Thymus (tissue), 11 donors: ENCODE data around the gene MUC16. TPM values are rescaled to one million over a fixed set of nuclear protein-coding genes. Genes with fewer than 3 reads are reported as not detected.
A peak's percentile ranks its signal among the peaks of the same experiment; 100 is the strongest.

Source experiments
- DNase-seq, 9 donors: peaks; one replicate each; pipeline ENCODE4 v3.0.0-alpha.2; 2013; ENCODE audit warnings: low spot score in 9 of 9, low read depth in 6 of 9, missing footprints in 1 of 9
- H3K27ac ChIP-seq, 2 donors: one replicate each; pipeline ENCODE4 v1.5.1; 2013; ENCODE audit warnings: control low read depth in 1 of 2, low read depth in 1 of 2, low read length in 1 of 2, mild to moderate bottlenecking in 1 of 2, moderate library complexity in 1 of 2
- H3K27me3 ChIP-seq, 2 donors: one replicate each; pipeline ENCODE4 v1.5.1; 2013; ENCODE audit warnings: low read length in 1 of 2; ENCODE audit not compliant: control insufficient read depth in 2 of 2, insufficient read depth in 1 of 2
- H3K36me3 ChIP-seq, 2 donors: one replicate each; pipeline ENCODE4 v1.5.1; 2013; ENCODE audit warnings: low read length in 1 of 2, mild to moderate bottlenecking in 1 of 2, moderate library complexity in 1 of 2; ENCODE audit not compliant: control insufficient read depth in 2 of 2, insufficient read depth in 2 of 2
- H3K4me1 ChIP-seq, 2 donors: one replicate each; pipeline ENCODE4 v1.5.1; 2013; ENCODE audit warnings: low read length in 2 of 2; ENCODE audit not compliant: control insufficient read depth in 2 of 2, insufficient read depth in 2 of 2
- H3K4me3 ChIP-seq, 2 donors: one replicate each; pipeline ENCODE4 v1.5.1; 2013; ENCODE audit warnings: low read length in 2 of 2, control low read depth in 1 of 2, mild to moderate bottlenecking in 1 of 2
- H3K9me3 ChIP-seq, 2 donors: one replicate each; pipeline ENCODE4 v1.5.1; 2013; ENCODE audit warnings: low read length in 1 of 2, mild to moderate bottlenecking in 1 of 2; ENCODE audit not compliant: control insufficient read depth in 2 of 2, insufficient read depth in 1 of 2
- WGBS: extraction: QIAGEN DNeasy Blood & Tissue Kit; methylation state at CpG from one replicate; pipeline ENCODE4 v1.1.7; 2013; 5-methylcytosine and 5-hydroxymethylcytosine counted together
- polyA plus RNA-seq: library from polyadenylated mRNA; stranded (reverse); fragments of 200-250 nt; gene quantifications from one replicate; pipeline ENCODE4 v1.2.3, GENCODE V29; 2013
- total RNA-seq: library from RNA; stranded (reverse); fragments of 120-200 nt; gene quantifications from one replicate; pipeline ENCODE4 v1.2.4, GENCODE V29; 2013
- donor health status: healthy.

The MUC16 gene
- total and polyA plus RNA-seq, 2 donors, result 0.61 to 7.2 TPM

DNA sequence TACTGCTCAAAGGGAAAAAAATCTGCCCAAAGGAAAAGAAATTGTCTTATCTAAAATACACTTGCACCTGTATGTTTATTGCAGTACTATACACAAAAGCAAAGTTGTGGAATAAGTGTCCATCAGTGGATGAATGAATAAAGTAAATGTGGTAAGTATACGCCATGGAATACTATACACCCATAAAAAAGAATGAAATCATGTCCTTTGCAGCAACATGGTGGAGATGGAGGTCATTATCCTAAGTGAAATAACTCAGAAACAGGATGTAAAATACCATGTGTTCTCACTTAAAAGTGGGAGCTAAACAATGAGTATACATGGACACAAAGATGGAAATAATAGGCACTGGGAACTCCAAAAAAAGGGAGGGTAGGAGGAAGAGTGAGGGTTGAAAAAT lies 3.8 kb upstream of the MUC16 start:
- Histone ChIP-seq H3K4me1 (no peaks in the 10 kb centered on the region), H3K27ac (no peak overlapping the region), H3K27me3 (no peaks in the 10 kb centered on the region), H3K36me3 (no peaks in the 10 kb centered on the region), H3K4me3 (no peak overlapping the region), H3K9me3 (peaks cover 0 to 1% of the 10 kb centered on the region in 2 donors)
- 95% methylated on average over 1 of the region's 1 CpG for WGBS
- no peak for DNase-seq

DNA sequence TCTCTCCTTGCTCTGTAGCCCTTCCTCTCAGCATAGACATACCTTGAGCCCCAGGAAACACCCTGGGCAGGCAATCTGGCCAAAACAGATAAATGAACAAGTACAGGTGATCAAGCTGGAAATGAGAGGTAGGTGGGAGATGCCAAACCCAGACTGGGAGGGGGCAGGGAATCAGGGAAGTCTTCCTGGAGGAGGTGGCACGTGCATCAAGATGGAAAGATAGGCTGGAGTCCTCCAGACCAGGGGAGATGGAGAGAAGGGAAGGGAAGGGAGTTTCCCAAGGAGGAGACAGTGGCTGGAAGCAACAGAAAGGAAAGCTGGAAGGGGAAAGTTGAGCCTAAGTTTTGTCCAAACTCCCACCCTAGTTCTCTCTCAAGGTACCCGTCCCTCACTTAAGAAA lies 1.7 kb upstream of the MUC16 start:
- no peak for DNase-seq
- Histone ChIP-seq H3K36me3 (no peaks in the 10 kb centered on the region), H3K4me1 (no peaks in the 10 kb centered on the region), H3K9me3 (peaks cover 0 to 1% of the 10 kb centered on the region in 2 donors), H3K4me3 (no peak overlapping the region), H3K27me3 (no peaks in the 10 kb centered on the region), H3K27ac (no peak overlapping the region)
- 73% methylated on average over 2 of the region's 2 CpGs for WGBS

DNA sequence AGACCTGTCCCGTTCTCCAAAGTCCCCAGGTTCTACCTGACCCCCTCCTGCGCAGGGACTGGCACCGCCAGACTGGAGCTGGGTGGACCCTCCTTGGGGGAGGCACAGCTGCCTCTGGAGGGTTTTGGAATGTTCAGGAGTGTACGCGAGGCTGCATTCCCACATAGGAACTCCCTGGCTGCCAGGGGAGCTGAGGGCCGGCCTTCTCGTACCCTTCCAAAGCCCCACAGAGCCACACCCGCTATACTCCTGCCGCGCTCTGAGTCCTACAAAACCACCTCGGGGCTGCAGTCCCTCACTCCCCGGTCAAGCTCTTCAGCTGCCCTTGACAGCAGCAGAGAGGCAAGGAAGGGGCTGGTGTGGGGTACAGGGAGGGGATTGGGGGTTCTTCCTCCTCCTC lies 484 bp upstream of the MUC16 start:
- Histone ChIP-seq H3K36me3 (no peaks in the 10 kb centered on the region), H3K9me3 (peaks cover 0 to 1% of the 10 kb centered on the region in 2 donors), H3K27me3 (no peaks in the 10 kb centered on the region), H3K4me3 (no peak overlapping the region), H3K27ac (no peak overlapping the region), H3K4me1 (no peaks in the 10 kb centered on the region)
- 86% methylated on average over 12 of the region's 12 CpGs for WGBS
- no peak for DNase-seq

DNA sequence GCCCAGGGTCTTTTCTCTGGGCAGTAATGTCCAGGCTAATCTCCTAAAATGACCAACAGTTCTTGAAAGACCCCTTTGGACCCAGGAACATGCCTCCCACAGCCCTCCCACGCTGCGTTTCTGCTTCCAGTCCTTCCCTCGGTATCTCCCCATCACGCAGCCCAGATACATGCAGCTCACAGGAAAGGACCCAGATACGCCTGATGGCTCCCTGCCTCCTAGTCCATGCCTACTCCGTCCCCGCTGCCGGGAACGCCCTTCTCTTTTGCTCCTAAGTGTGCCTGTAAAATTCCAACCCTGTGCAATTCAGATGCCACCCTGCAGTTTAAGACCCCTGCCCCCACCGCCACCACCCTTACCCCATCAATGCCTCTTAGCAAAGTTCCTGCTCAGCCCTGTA lies 778 bp downstream of the MUC16 start:
- Histone ChIP-seq H3K9me3 (peaks cover 0 to 1% of the 10 kb centered on the region in 2 donors), H3K4me3 (no peak overlapping the region), H3K27ac (peak overlapping the region in 1 of 2 donors; percentile 2), H3K4me1 (no peaks in the 10 kb centered on the region), H3K27me3 (no peaks in the 10 kb centered on the region), H3K36me3 (no peaks in the 10 kb centered on the region)
- DNase-seq, result no peak
- WGBS, result 85% methylated on average over 10 of the region's 10 CpGs

DNA sequence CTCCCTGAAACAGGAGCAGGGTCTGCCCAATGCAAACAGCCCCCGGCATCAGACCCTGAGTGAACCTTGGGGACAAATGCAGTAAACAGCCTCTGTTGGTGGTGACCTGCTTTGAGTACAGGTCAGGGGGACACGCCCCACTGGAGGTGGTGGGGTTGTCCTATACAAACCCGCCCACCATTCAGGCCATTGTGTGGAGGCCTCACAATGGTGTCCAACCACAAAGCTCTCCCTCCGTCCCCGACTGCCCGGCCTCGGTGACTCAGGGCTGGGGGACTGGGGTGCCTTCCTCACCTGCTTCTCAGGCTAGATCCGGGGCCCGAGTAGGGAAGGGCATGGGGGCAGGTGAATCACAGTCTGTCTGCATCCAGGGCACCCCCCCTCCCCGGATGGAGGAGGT lies 1.5 kb downstream of the MUC16 start:
- Histone ChIP-seq H3K4me3 (no peak overlapping the region), H3K36me3 (no peaks in the 10 kb centered on the region), H3K9me3 (peaks cover 0 to 1% of the 10 kb centered on the region in 2 donors), H3K4me1 (no peaks in the 10 kb centered on the region), H3K27ac (no peak overlapping the region), H3K27me3 (no peaks in the 10 kb centered on the region)
- no peak for DNase-seq
- 81% methylated on average over 10 of the region's 10 CpGs for WGBS

DNA sequence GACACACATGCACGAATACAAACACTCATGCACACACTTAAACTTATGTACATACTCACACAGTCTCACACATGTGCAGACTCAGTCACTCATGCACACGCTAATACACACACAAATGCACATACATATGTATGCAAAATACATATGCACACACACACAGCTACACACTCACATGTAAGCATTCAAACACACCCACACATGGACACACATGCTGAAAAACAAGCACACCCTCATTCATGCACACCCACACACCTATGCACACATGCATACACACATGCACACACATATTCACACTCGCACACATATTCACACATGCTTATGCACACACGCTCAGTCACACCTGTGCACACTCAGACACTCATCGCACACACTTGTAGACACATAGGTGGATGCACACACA lies 9.3 kb downstream of the MUC16 start:
- 86% methylated on average over 5 of the region's 5 CpGs for WGBS
- H3K27ac ChIP-seq, result no peak overlapping the region

DNA sequence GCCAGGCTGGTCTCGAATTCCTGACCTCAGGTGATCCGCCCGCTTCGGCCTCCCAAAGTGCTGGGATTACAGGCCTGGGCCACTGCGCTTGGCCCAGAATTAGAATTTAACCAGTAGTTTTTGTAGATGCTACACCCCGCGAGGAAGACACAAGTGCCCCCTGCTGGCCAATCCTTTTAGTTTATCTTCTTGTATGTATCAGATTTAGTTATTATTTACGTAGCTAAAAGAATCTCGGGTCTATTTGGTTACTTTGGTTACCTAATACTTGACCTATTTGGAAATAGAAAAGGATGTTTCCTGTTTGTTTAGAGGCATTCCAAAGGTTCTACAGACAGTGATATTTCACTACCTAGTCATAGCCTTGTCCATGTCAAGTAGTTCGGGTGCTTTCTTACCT lies 22.0 kb downstream of the MUC16 start:
- no peak overlapping the region for H3K4me3 ChIP-seq
- H3K4me1 ChIP-seq, result no peaks in the 10 kb centered on the region
- 73% methylated on average over 10 of the region's 10 CpGs for WGBS
- no peaks in the 10 kb centered on the region for H3K36me3 ChIP-seq
- H3K27me3 ChIP-seq, result no peaks in the 10 kb centered on the region
- no peaks in the 10 kb centered on the region for H3K9me3 ChIP-seq
- no peak overlapping the region for H3K27ac ChIP-seq
- peak in 1 of 9 donors; percentile 6 for DNase-seq

More for the DNA sequence above, 9.3 kb downstream of the MUC16 start:
- Histone ChIP-seq H3K4me1 (no peaks in the 10 kb centered on the region), H3K36me3 (no peaks in the 10 kb centered on the region), H3K27me3 (no peaks in the 10 kb centered on the region), H3K4me3 (no peak overlapping the region), H3K9me3 (no peaks in the 10 kb centered on the region)
- DNase-seq, result no peak

DNA sequence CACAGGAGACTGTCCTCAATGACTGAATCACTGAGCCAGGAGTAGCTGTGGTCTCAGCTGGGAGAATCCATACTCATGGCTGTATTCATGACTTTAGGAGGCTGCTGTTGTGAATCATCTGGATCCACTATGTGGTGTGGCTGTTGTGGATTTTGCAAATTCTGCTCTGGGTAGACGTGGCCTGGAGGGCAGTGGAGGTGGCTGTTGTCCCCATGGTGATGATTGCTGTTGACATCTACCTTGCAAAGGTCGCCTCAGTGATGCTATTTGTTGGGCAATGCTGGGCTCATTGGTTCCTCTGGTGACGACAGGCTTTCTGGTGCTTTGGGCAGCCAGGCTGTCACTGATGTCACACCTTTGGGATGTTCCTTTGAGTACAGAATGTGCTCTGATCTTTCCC lies 23.9 kb downstream of the MUC16 start:
- Histone ChIP-seq H3K4me1 (no peaks in the 10 kb centered on the region), H3K27me3 (no peaks in the 10 kb centered on the region), H3K4me3 (no peak overlapping the region), H3K27ac (no peak overlapping the region), H3K9me3 (no peaks in the 10 kb centered on the region), H3K36me3 (no peaks in the 10 kb centered on the region)
- no peak for DNase-seq
- 58% methylated on average over 3 of the region's 3 CpGs for WGBS

DNA sequence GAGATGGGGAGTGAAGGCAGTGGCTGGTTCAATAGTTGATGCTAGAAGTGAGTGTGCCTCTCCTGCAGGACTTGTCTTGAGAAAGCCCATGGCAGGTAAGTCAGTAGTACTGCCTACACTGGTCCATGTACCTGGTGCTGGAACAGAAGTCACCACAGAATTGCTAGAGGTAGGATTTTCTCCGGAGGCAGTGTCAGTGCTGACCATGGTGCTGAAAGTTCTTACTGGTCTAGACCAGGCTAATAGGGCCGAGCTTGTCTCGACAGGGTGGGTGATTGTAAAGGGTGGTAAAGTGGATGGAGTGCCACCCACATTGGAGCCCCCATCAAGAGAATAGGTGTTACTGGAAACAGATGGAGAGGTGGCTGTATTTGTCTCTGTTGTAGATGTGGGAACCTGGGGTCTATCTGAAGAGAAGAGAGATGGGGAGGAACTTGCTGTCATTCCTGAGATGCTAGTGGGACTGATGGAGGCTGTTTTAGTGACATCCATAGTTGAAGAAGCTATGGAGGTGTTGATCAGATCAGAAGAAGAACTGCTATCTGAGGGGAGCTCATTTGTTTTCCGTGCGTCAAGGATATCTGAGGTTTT lies 36.6 kb downstream of the MUC16 start:
- Histone ChIP-seq H3K36me3 (no peaks in the 10 kb centered on the region), H3K9me3 (peaks cover 0 to 5% of the 10 kb centered on the region in 2 donors), H3K4me1 (no peaks in the 10 kb centered on the region), H3K27ac (no peak overlapping the region), H3K27me3 (no peaks in the 10 kb centered on the region), H3K4me3 (no peak overlapping the region)
- WGBS, result 72% methylated on average over 5 of the region's 5 CpGs
- DNase-seq, result peak in 2 of 9 donors; percentile 10 to 14
